A673 (cell line): ENCODE results near the gene ZNF335. TPM values are rescaled to one million over a fixed set of nuclear protein-coding genes. Genes with fewer than 3 reads are reported as not detected.

Source experiments
- BruUV-seq: library from RNA; stranded (reverse); fragments of 400-500 nt; replicated peaks from 2 replicates; lab custom pipeline; 2021; lab: Mats Ljungman, UMichigan
- CTCF ChIA-PET: fragments of 300-600 bp; sonication (Branson Sonifier 250); formaldehyde crosslinking; loops from one replicate; lab custom pipeline; 2022; ENCODE audit warnings: antibody characterized with exemption; lab: Charles Lee
- POLR2A ChIA-PET: fragments of 300-600 bp; sonication (Branson Sonifier 250); formaldehyde crosslinking; loops from one replicate; lab custom pipeline; 2022; ENCODE audit warnings: antibody characterized with exemption; ENCODE audit not compliant: low non-redundant PET; lab: Charles Lee
- DNase-seq: peaks from one replicate; pipeline ENCODE4 v3.0.0-alpha.2; 2015; ENCODE audit warnings: low spot score
- H3K27ac ChIP-seq: fragments of 200-600 bp; sonication (generic); 2 replicates; pipeline ENCODE4 v1.5.1; 2016; ENCODE audit warnings: mixed run types, low read depth, mild to moderate bottlenecking, mixed read lengths, antibody characterized with exemption, low read length; ENCODE audit not compliant: poor library complexity, severe bottlenecking
- H3K27me3 ChIP-seq: fragments of 200-600 bp; sonication (generic); replicated peaks from 2 replicates; pipeline ENCODE4 v1.6.1; 2017; ENCODE audit warnings: mixed run types, low read depth, mild to moderate bottlenecking, mixed read lengths, antibody characterized with exemption, low read length; ENCODE audit not compliant: insufficient read depth, poor library complexity
- H3K36me3 ChIP-seq: fragments of 200-600 bp; sonication (generic); 2 replicates; pipeline ENCODE4 v1.6.1; 2016; ENCODE audit warnings: mixed run types, mild to moderate bottlenecking, mixed read lengths, antibody characterized with exemption, low read length; ENCODE audit not compliant: insufficient read depth, poor library complexity, severe bottlenecking
- H3K4me1 ChIP-seq: fragments of 200-600 bp; sonication (generic); 2 replicates; pipeline ENCODE4 v1.6.1; 2017; ENCODE audit warnings: mixed run types, mild to moderate bottlenecking, mixed read lengths, antibody characterized with exemption, low read length; ENCODE audit not compliant: insufficient read depth, poor library complexity, severe bottlenecking
- H3K4me3 ChIP-seq: fragments of 200-600 bp; sonication (generic); 2 replicates; pipeline ENCODE4 v1.5.1; 2016; ENCODE audit warnings: low read depth, mixed run types, mild to moderate bottlenecking, mixed read lengths, low read length; ENCODE audit not compliant: poor library complexity, severe bottlenecking
- H3K9me3 ChIP-seq: fragments of 200-600 bp; sonication (generic); 2 replicates; pipeline ENCODE4 v1.6.1; 2016; ENCODE audit warnings: mixed run types, low read depth, mild to moderate bottlenecking, mixed read lengths, antibody characterized with exemption, low read length; ENCODE audit not compliant: poor library complexity, severe bottlenecking
- CTCF ChIP-seq: fragments of 300-800, 200-600 bp; sonication (generic); conservative IDR thresholded peaks from 2 replicates; pipeline ENCODE4 v1.5.1; 2017; ENCODE audit warnings: low read depth, mild to moderate bottlenecking, antibody characterized with exemption, low read length, moderate library complexity, mixed read lengths
- EZH2 ChIP-seq: fragments of 200-600 bp; sonication (generic); IDR thresholded peaks from 2 replicates; pipeline ENCODE4 v1.6.1; 2017; ENCODE audit warnings: borderline replicate concordance, low read depth, mild to moderate bottlenecking, mixed read lengths, antibody characterized with exemption, low read length; ENCODE audit not compliant: poor library complexity, severe bottlenecking
- intact Hi-C: fragments of 100-400 bp; cut with micrococcal nuclease; formaldehyde crosslinking; loops from one replicate; pipeline ENCODE4 v1.10.0; 2022; ENCODE audit not compliant: unreplicated experiment
- total RNA-seq: library from RNA; stranded (reverse); gene quantifications from 2 replicates; pipeline ENCODE4 v1.2.3, GENCODE V29; 2021

Gene ZNF335
- total RNA-seq, 1 experiment from 2014 or later, result 31.9 TPM

GRCh38 chr20:45938727-45939438 lies 33.1 kb downstream of the ZNF335 start:
- Histone ChIP-seq H3K27ac (peak overlapping the region; percentile 83), H3K27me3 (no peaks in the 10 kb centered on the region), H3K9me3 (no peaks in the 10 kb centered on the region), H3K4me3 (peak overlapping the region; percentile 36), H3K4me1 (peaks cover 28% of the 10 kb centered on the region), H3K36me3 (peaks cover 52% of the 10 kb centered on the region)
- intact Hi-C loops, result no loop called here
- BruUV-seq, result no TSS peak
- ChIA-PET CTCF (no interaction called here), POLR2A (interaction anchor here (0.8 kb wide), 1 partner anchor 32 kb away, joined by 3 read pairs; no protein-coding TSS in a partner anchor)
- TF ChIP-seq EZH2 (no peak), CTCF (no peak)
- DNase-seq, result peak; percentile 98

DNA sequence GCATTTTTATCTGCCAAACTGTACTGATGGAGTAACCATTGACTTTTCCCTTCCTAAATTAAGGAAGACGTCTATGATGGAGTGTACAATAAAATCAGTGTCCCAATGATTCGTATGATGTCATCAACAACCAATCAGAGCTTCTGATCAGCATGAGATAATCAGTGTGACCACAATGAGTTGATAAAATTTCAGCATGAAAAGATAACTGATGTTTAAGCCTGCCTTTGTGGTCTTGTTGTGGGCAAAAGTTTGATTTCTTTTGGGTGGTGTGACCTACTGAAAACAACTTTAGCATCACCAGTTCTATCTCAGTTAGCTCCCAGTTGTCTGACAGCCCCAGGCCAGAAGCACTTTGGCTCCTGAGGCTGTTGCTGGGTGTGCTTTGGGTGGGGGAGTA lies 34.2 kb downstream of the ZNF335 start:
- no peak for TF ChIP-seq EZH2
- TF ChIP-seq CTCF, result no peak

GRCh38 chr20:45935416-45936046 lies 36.5 kb downstream of the ZNF335 start:
- Histone ChIP-seq H3K9me3 (no peaks in the 10 kb centered on the region), H3K36me3 (peaks cover 27% of the 10 kb centered on the region), H3K27me3 (no peaks in the 10 kb centered on the region), H3K4me1 (peaks cover 36% of the 10 kb centered on the region), H3K27ac (peak overlapping the region; percentile 100), H3K4me3 (peak overlapping the region; percentile 97)
- no peak for TF ChIP-seq CTCF
- no peak for TF ChIP-seq EZH2
- ChIA-PET CTCF (interaction anchor here (0.6 to 0.7 kb wide), 2 partner anchors 51 to 186 kb away, joined by 3 to 6 read pairs; no protein-coding TSS in a partner anchor), POLR2A (interaction anchor here (0.6 to 0.7 kb wide), 2 partner anchors 96 to 116 kb away, joined by 10 to 11 read pairs; no protein-coding TSS in a partner anchor)
- DNase-seq, result no peak
- TSS peak; percentile 80 for BruUV-seq
- intact Hi-C loops, result no loop called here

More for the DNA sequence above, 34.2 kb downstream of the ZNF335 start:
- intact Hi-C loops, result no loop called here
- Histone ChIP-seq H3K4me3 (no peak overlapping the region), H3K27ac (peak overlapping the region; percentile 79), H3K4me1 (peaks cover 36% of the 10 kb centered on the region), H3K9me3 (no peaks in the 10 kb centered on the region), H3K36me3 (peaks cover 41% of the 10 kb centered on the region), H3K27me3 (no peaks in the 10 kb centered on the region)
- CTCF ChIA-PET, result no interaction called here
- no peak for DNase-seq
- no TSS peak for BruUV-seq
- POLR2A ChIA-PET, result no interaction called here
